HG03108 (cell line): ENCODE measurements around the gene NTN4.
"Not testable (repeated sequence)": the region's sequence is repeated elsewhere in the genome, so short reads cannot be mapped to it uniquely, and the experiment has no call there.

ENCODE experiments used
- ATAC-seq: cut with Tn5 transposase; IDR thresholded peaks from one replicate; pipeline ENCODE4 v1.9.1; 2021; ENCODE audit warnings: moderate library complexity; ENCODE audit not compliant: unreplicated experiment

Gene NTN4

DNA sequence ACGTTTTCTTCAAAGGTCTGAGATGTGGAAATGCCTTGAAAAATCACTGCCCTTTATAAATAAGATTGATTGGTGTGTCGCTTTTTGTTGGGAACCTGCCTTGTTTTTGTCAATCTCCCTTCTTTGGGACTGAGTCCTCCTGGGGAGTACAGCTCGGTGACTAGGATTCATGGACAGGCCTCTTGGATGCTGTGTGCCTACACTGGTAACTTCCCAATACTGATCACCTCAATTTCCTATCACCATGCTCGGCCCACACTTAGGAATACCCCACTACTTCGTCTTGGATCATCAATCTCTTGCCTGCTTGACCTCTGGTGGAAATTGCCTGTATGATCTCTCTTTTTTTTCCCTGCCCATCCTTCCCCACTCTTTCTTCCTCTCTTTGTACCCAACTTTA is 34.2 kb downstream of the NTN4 start:
- no peak for ATAC-seq

DNA sequence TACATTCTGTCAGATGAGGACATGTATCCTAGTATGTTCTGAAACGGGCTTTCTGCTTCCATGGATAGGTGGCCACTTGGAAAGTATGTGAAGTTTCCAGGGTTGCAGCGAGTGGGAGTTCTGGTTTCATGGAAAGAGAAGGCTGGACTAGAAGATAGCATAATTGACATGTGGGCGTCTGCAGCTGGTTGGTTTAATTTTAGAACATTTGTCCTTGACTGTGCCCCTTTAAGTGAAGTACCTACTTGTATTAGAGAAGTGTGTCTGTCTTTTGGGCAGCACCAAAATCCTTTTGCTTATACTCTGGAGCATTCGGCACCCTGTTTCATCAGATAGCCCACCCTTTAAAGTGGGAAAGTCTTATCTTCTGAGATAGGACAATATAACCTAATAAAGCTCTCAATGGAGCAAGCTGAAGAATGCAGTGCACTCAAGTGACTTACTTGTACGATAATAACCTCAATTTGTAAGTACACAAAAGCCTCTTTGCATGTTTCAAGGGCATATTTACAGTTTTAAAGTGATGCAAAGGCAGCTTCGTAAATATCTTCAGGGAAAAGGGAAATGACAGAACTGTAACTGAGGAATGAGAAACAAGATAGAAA is 35.2 kb downstream of the NTN4 start:
- no peak for ATAC-seq

DNA sequence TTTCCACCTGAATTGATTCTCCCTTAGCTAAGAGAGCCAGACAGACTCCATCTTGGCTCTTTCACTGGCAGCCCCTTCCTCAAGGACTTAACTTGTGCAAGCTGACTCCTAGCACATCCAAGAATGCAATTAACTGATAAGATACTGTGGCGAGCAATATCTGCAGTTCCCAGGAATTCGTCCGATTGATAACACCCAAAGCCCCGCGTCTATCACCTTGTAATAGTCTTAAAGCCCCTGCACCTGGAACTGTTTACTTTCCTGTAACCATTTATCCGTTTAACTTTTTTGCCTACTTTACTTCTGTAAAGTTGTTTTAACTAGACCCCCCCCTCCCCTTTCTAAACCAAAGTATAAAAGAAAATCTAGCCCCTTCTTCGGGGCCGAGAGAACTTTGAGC is 44.5 kb downstream of the NTN4 start:
- ATAC-seq: not testable (repeated sequence)

DNA sequence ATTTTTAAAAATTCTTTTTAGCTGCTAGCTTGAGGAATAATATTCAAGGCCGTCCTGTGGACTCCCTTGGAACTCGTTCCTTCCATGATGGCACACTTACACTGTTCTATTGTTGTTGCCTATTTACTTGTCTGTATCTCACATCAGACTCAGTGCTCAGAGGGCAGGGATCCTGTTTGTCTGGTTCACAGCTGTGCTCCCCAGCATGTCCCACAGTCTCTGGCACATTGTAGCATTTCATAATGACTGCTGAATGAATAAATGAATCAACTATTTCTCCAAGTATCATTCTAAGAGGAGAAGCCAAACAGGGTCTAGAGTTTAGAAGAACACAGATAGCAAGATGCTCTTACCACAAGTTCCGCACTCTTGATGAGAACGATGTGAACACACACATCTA is 48.0 kb downstream of the NTN4 start:
- ATAC-seq: no peak

DNA sequence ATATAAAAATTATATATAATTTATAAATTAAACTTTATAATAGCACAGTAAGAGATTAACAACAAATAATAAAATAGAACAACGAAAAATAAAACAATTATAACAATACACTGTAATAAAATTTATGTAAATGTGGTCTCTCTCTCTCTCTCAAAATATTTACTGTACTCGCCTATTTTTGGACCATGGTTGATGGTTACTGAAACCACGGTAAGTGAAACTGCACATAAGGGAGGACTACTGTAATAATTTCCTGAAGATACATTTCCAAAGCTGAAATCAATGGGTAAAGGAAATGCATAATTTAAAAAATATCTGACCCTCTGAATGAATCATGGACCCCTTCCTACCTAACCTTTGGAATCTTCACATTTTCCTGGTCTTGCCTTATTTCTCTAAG is 48.9 kb downstream of the NTN4 start:
- no peak for ATAC-seq

DNA sequence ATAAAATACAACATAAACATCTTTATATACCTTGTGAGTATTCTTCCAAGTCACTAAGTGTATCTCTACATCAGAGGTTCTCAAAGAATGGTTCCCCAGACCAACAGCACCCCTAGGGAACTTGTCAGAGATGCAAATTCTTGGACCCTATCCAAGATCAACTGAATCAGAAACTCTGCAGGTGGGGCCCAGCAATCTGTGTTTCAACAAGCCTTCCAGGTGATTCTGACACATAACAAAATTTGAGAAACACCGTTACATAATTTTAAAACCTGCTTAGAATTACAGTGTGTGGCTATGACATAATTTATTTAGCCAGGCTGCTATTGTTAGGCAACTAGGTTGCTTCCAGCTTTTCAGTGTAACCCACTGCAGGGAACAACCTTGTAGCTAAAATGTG is 49.8 kb downstream of the NTN4 start:
- ATAC-seq: no peak

DNA sequence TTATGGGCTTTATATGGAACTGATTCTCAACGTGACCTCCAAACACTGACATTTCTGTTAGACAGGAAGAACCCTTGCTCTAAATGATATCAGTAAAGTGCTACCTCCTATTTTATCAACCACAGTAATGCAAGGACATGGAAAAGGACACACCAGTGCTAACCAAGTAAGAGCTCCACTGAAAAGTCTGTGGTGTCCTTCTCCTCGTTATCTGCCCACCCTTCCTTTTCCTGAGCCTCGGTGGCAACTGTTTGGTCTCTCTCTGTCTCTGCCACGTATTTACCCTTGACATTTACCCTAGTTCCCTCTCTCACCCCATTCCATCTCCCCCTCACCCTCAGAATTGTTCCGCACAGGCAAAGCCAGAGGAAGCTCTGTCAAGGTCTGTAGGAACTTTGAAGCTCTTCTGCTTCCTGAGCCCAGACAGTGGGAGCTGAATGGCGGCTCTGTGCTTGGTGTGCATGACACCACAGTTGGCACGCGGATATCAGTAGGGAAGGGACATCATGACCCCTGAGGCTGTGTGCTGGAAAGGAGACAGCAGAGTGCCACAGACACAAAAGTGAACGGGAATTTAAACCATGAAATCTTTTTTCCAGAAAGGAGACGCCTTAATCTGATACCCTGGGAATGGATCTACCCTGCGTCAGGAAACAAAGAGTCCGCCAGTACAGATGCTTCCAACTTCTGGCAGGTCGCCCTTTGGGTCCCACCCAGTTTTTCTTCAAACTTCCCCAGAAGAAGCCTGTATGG is 50.8 kb downstream of the NTN4 start:
- ATAC-seq: no peak

DNA sequence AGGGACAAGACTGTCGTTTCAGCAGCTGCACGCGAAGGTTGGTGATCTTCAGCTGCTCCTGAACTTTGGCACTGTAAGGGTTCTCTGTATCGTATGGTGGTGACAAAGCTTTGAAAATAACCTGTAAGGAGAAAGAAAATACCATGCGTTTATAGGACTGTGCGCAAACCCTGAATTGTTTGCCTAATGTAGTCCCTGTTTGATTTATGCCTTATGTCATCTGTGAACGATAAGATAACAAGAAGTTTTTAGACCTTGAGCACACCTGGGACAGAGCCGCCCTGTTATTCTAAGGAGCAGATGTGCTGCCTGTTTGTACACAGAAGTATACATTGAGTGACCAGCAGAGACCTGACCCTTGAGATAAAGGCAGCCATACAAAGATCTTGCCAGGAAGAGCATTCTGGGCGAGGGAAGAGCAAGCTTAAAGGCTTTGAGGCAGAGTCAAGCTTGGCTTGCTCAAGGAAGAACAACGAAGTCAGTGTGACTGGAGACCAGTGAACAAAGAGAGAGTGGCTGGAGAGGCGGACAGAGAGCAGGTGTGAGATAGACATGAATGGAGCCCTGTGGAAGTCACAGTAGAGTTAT is 52.4 kb downstream of the NTN4 start:
- no peak for ATAC-seq

DNA sequence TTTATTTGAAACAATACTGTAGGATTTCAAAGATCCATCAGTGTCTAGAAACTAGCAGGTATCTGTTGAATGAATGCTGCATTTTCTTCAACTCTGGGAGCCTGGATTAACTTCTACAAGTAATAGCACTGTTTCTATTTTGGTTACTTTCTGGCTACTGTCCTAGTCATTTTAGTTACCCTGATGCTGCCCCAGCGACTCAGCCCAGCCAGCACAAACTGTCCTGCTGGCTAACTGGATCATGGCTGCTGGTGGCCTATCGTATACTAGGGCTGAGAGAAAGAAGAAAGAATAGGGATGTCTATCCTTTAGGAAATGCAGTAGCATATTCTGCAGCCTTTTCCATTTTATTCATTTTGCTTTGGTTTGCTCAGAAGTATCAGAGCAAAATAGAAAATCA is 53.9 kb downstream of the NTN4 start:
- ATAC-seq: no peak

DNA sequence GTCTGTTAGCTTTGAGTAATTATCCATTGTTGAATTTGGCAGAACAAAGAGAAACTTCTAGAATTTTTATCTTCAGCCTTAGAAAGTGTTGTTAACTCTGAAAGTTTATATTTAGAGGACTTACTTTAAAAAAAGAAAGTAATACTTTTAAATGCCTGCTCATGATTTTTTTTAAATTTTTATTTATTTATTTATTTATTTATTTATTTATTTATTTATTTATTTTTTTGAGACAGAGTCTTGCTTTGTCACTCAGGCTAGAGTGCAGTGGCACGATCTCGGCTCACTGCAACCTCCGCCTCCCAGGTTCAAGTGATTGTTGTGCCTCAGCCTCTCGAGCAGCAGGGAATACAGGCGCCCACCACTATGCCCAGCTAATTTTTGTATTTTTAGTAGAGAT is 54.8 kb downstream of the NTN4 start:
- not testable (repeated sequence) for ATAC-seq

DNA sequence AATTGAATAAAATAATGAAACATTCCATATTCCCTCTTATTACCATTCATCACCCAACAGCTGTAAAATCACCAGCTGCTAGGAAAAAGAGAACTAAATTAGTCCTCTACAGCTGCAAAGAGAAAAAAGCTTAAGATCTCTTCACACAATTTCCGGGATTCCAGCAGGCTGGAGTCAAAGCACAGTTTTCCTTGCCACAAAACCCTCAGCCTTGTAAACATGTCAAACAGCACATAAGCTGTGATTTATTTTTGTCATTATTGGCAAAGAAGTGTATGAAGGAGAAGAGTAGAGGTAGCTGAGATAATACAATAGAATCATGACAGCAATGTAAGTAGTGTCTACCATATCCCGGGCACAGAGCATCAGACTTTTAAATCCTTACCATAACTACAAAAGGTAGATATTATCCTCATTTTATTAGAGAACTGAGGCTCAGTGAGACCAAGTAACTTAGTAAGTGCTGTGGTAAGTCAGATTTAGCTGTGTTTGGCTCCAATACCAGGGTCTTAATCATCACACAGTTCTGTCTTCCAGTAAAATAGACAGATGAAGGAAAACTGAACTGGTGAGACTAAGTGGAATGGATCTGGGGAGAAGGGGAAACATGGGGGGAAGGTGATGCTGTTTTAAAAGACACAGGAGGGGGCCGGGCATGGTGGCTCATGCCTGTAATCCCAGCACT is 57.3 kb downstream of the NTN4 start:
- ATAC-seq: no peak

DNA sequence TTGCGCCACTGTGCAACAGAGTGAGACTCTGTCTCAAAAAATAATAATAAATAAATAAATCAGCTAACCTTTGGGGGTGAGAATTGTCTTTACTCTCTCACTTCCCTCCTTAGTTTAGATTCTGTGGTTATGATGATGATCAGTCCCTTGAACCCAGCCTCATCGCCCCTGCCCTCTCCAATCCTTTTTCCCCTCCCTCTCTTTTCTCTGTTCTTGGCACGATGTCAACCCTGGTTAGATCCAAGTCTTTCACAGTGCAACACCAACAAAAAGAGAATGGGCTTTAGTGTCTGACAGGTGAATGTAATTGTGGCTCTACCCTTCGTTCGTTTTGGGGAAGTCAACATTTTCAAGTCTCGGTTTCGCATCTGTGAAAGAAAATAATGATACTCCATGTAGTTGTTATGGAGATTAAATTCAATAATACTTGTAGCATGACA is 59.0 kb downstream of the NTN4 start:
- ATAC-seq: no peak

DNA sequence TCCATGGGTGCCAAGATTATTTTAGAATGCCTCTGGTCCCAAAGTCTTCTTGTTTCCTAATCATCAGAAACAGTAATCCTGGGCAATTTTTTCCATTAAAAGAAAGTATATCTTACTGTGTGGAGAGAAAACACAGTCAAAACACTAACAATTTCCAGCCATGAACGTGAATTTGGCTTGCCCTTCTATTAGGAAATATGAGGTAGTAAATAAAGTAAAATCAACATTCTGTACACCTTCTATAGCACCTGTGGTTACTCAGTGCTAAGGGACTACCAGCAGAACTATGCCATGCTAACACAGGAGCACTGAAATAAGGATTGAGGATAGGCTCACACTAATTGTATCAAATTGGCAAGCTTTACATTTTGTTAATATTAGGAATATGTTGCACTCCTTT is 60.1 kb downstream of the NTN4 start:
- ATAC-seq: no peak

DNA sequence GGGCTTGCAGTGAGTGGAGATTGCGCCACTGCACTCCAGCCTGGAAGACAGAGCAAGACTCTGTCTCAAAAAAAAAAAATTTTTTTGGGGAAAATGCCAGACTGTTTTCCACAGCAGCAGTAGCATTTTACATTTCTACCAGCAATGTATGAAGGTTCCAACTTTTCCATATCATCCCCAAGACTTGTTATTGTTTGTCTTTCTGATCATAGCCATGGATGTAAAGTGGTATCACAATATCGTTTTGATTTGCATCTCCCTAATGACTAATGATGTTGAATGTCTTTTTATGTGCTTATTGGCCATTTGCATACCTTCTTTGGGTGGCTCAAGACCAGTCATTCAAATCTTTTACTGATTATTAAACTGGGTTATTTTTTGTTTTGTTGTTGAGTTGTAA is 63.7 kb downstream of the NTN4 start:
- no peak for ATAC-seq

DNA sequence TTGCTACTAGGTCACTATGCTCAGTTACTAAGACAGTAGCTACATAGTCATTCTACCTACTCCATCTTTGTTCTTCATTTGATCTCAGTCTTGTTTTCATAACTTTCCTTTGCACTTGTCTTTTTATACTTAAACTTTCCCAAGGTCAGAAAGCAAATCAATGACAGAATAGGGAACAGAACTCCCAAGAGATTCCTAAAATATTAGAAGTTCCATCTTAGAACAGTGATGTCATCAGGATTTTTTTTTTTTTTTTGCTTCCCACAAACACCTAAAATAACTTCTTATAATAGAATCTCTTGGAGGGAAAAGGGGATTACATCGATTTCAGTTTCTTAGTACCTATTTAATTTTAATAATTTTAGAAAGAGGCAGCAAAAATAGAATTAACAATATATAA is 65.8 kb downstream of the NTN4 start:
- no peak for ATAC-seq

DNA sequence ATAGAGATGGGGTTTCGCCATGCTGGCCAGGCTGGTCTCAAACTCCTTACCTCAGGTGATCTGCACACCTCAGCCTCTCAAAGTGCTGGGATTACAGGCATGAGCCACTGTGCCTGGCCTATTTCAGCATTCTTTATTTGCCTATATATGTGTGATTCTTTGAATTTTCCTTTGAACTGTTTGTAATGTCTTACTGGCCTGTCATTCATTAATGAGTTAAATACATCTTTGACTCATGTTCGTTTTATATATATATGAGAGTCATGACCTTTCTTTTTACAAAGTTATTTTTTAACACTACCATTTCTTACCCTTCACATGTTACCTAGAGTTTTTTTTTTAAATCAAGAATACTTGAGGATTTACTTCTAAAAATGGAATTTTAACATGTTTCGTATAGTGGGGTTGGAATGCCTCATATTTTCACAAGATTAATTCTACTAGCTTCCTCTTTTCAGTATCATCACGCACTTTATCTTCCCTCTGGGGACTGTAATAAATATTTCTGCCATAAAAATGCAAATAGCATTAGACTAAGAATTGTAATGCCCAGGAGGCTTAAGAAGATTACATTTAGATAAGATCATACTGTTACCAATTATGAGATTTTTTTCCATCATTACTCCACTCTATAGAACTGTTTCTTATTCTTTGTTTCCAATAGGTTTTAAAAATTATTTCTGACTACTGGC is 66.7 kb downstream of the NTN4 start:
- no peak for ATAC-seq

DNA sequence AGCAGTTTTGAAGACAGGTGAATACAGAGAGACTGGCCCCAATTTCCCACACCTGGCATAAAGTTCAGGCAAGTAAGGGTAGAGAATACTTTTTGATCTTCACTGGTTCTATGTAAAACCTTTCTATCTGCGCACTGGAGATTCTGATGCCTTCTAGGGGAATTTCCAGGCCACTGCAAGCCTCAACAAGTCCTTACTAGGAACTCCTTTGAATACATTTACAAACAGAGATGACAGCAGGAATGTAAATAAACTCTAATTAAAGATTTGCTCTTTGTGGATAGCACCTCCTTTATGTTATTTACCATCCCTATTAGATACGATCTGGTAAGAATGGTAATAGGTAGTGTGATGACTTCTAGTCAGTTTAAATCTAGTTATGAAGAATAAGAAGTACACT is 69.2 kb downstream of the NTN4 start:
- no peak for ATAC-seq

DNA sequence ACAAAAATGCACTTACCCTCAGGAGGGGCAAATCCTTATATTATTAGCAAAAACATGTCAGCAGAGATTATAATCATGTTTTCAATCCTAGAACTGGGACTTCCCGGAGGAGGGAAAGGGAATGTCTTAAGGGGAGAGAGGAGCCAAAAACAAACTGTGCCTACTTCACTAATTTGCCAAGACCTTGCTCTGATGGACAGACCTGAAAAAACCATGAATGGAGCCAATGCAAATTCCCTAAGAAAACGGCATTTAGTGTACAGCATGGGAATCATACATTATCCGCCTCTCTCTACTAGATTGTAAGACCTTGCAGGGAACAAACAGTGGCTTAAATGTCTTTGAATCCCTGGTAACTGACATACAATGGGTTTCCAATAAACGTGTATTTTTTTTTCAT is 70.4 kb downstream of the NTN4 start:
- ATAC-seq: no peak

DNA sequence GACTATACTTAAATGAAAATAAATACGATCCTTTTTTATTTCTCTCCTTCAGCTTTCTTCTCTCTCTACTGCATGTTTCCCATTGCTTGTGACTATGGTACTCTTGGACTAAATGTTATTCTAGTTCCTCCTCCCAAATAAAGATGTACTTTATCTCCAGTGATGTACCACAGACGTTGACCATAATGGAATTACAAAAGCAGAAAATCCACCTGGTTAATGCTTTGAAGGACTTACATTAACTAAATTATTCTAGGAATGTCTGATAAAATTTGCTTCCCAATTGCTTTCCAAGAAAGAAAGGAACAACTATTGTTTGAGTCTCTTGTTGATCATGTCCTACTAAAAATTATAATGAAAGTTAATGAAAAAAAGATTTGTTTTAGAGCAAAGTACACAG is 71.8 kb downstream of the NTN4 start:
- ATAC-seq: no peak

DNA sequence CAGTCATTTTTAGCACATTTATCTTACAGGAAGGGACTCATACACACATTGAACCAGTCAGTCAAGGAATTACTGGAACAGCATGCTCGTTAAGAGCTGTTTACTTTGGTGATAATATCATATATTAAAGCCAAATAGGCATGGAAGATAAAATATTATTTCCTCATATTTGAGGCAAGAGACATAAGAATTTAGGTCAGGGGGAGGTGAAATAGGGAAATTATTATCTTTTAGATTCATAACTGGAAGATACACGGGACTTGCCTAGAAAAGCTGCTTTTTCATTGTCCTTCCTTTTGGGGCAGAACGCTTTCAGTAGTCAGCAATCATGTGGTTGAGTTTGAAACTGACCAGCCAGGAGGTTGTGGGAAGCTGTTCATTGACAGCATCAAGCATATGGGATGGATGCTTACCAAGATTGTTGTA is 72.5 kb downstream of the NTN4 start:
- no peak for ATAC-seq

DNA sequence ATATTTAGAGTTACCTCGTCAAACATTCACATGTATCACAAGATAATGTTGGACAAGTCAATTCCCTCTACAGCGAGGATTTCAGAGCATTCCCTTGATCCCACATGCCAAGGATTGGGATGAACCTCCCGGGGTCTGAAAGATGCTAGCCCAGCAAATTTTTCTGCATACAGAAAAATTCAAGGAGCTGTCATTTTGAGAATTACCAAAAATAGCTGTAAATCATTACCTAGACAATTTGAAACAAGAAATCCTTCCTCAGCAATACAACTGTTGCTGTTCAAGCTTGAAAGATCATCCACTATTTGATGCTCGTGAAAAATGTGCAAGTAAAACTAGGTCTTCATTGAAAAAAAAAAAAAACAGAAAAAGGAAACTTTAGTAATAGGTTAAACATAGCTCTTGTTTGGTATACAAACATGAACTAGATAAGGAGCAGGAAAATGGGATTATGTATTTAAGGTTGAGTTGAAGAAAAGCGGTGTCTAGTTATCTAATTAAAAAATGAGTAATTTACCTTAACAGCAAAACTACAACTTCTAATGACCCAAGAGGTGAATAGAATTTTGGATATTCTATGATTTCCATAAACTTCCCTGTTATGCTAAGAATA is 73.1 kb downstream of the NTN4 start:
- ATAC-seq: no peak
